ENCODE data around the gene MCM10. TPM values are rescaled to one million over a fixed set of nuclear protein-coding genes. Genes with fewer than 3 reads are reported as not detected.

Gene MCM10
- polyA plus RNA-seq, 1 donor from 2014 or later: 0.63 TPM

DNA sequence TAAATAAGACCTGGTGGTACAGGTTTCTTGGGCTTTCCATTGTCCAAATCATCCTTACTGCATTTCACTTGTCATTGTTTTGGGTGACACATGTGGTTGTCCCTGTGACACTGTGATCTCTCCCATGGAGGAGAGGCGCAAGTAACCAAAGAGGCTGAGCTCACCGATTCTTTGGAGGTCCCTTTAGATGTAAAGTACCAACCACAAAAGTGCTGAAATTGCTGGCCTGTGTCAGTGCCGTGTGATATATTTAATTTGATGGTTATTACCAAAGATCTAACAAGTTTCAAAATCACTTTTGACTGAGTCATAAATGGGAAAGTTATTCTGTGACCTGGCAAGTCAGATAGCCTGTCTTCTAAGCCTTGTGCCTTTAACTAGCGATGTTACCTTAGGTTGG is 19.4 kb downstream of the MCM10 start:
- Histone ChIP-seq H4K20me1 (ENCODE audit: insufficient read depth) (no peaks in the 10 kb centered on the region), H3K36me3 (ENCODE audit: insufficient read depth, low read length) (no peaks in the 10 kb centered on the region), H3F3A (ENCODE audit: insufficient read depth, low read length, poor library complexity, severe bottlenecking) (no peaks in the 10 kb centered on the region), H3K79me2 (replicated peaks; ENCODE audit: insufficient read depth, low read length) (no peaks in the 10 kb centered on the region), H3K9ac (ENCODE audit: low read length) (no peak overlapping the region), H2AFZ (ENCODE audit: low read depth, low read length) (no peak overlapping the region), H3K27ac (ENCODE audit: low read length) (no peak overlapping the region), H3K9me3 (ENCODE audit: low read length) (no peaks in the 10 kb centered on the region), H3K9me2 (ENCODE audit: insufficient read depth, low read length) (no peaks in the 10 kb centered on the region), H3K4me2 (ENCODE audit: low read length) (no peak overlapping the region), H3K4me3 (ENCODE audit: low read length) (no peak overlapping the region), H3K27me3 (ENCODE audit: insufficient read depth, low read depth, low read length) (no peaks in the 10 kb centered on the region)
- TF ChIP-seq EZH2 (IDR thresholded peaks at IDR 0.05; ENCODE audit: borderline replicate concordance, insufficient read depth, low read length, poor library complexity, severe bottlenecking): no peak
- no peak for TF ChIP-seq TAF1 (IDR thresholded peaks at IDR 0.05; ENCODE audit: low read depth)
- TF ChIP-seq EP300 (conservative IDR thresholded peaks at IDR 0.05; ENCODE audit: poor library complexity, severe bottlenecking): no peak
- no peak for TF ChIP-seq POLR2AphosphoS5 (IDR thresholded peaks at IDR 0.05)
- TF ChIP-seq, protein P1, sequence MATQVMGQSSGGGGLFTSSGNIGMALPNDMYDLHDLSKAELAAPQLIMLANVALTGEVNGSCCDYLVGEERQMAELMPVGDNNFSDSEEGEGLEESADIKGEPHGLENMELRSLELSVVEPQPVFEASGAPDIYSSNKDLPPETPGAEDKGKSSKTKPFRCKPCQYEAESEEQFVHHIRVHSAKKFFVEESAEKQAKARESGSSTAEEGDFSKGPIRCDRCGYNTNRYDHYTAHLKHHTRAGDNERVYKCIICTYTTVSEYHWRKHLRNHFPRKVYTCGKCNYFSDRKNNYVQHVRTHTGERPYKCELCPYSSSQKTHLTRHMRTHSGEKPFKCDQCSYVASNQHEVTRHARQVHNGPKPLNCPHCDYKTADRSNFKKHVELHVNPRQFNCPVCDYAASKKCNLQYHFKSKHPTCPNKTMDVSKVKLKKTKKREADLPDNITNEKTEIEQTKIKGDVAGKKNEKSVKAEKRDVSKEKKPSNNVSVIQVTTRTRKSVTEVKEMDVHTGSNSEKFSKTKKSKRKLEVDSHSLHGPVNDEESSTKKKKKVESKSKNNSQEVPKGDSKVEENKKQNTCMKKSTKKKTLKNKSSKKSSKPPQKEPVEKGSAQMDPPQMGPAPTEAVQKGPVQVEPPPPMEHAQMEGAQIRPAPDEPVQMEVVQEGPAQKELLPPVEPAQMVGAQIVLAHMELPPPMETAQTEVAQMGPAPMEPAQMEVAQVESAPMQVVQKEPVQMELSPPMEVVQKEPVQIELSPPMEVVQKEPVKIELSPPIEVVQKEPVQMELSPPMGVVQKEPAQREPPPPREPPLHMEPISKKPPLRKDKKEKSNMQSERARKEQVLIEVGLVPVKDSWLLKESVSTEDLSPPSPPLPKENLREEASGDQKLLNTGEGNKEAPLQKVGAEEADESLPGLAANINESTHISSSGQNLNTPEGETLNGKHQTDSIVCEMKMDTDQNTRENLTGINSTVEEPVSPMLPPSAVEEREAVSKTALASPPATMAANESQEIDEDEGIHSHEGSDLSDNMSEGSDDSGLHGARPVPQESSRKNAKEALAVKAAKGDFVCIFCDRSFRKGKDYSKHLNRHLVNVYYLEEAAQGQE (IDR thresholded peaks at IDR 0.05; ENCODE audit: borderline replicate concordance): no peak
- TF ChIP-seq, protein P2, sequence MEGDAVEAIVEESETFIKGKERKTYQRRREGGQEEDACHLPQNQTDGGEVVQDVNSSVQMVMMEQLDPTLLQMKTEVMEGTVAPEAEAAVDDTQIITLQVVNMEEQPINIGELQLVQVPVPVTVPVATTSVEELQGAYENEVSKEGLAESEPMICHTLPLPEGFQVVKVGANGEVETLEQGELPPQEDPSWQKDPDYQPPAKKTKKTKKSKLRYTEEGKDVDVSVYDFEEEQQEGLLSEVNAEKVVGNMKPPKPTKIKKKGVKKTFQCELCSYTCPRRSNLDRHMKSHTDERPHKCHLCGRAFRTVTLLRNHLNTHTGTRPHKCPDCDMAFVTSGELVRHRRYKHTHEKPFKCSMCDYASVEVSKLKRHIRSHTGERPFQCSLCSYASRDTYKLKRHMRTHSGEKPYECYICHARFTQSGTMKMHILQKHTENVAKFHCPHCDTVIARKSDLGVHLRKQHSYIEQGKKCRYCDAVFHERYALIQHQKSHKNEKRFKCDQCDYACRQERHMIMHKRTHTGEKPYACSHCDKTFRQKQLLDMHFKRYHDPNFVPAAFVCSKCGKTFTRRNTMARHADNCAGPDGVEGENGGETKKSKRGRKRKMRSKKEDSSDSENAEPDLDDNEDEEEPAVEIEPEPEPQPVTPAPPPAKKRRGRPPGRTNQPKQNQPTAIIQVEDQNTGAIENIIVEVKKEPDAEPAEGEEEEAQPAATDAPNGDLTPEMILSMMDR (IDR thresholded peaks at IDR 0.05; ENCODE audit: poor library complexity, severe bottlenecking): no peak
- TF ChIP-seq SMC3 (conservative IDR thresholded peaks at IDR 0.05; ENCODE audit: poor library complexity): no peak
- no peak for TF ChIP-seq MXI1 (conservative IDR thresholded peaks at IDR 0.05; ENCODE audit: poor library complexity, severe bottlenecking)
- TF ChIP-seq RAD21 (conservative IDR thresholded peaks at IDR 0.05): no peak

DNA sequence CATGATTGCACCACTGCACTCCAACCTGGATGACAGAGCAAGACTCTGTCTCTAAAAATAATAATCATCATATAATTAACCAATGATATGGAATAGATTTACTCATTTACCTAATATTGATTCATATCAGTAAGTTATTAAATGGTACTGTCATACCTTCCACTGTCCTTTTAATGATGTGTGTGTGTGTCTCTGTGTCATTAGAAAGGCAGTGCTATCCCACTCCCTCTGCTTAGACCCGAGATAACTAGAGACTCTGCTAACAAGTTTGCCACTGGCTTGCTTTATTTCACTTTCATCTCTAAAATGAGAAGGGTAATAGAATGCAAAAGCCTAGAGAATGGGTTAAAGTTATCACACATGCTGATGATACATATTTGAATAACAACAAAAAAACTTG is 21.1 kb downstream of the MCM10 start:
- Histone ChIP-seq H3K4me2 (ENCODE audit: low read length) (no peak overlapping the region), H4K20me1 (ENCODE audit: insufficient read depth) (no peaks in the 10 kb centered on the region), H3F3A (ENCODE audit: insufficient read depth, low read length, poor library complexity, severe bottlenecking) (no peaks in the 10 kb centered on the region), H3K9ac (ENCODE audit: low read length) (no peak overlapping the region), H2AFZ (ENCODE audit: low read depth, low read length) (no peak overlapping the region), H3K4me3 (ENCODE audit: low read length) (no peak overlapping the region), H3K79me2 (replicated peaks; ENCODE audit: insufficient read depth, low read length) (no peaks in the 10 kb centered on the region), H3K9me2 (ENCODE audit: insufficient read depth, low read length) (no peaks in the 10 kb centered on the region), H3K27ac (ENCODE audit: low read length) (no peak overlapping the region), H3K36me3 (ENCODE audit: insufficient read depth, low read length) (no peaks in the 10 kb centered on the region), H3K27me3 (ENCODE audit: insufficient read depth, low read depth, low read length) (no peaks in the 10 kb centered on the region), H3K9me3 (ENCODE audit: low read length) (no peaks in the 10 kb centered on the region)
- TF ChIP-seq EZH2 (IDR thresholded peaks at IDR 0.05; ENCODE audit: borderline replicate concordance, insufficient read depth, low read length, poor library complexity, severe bottlenecking) (no peak), TAF1 (IDR thresholded peaks at IDR 0.05; ENCODE audit: low read depth) (no peak), SMC3 (conservative IDR thresholded peaks at IDR 0.05; ENCODE audit: poor library complexity) (no peak), RAD21 (conservative IDR thresholded peaks at IDR 0.05) (no peak), EP300 (conservative IDR thresholded peaks at IDR 0.05; ENCODE audit: poor library complexity, severe bottlenecking) (no peak), POLR2AphosphoS5 (IDR thresholded peaks at IDR 0.05) (no peak), MXI1 (conservative IDR thresholded peaks at IDR 0.05; ENCODE audit: poor library complexity, severe bottlenecking) (no peak)
- TF ChIP-seq, protein P1 (IDR thresholded peaks at IDR 0.05; ENCODE audit: borderline replicate concordance): no peak
- TF ChIP-seq, protein P2 (IDR thresholded peaks at IDR 0.05; ENCODE audit: poor library complexity, severe bottlenecking): no peak

All from neural cell (in vitro differentiated cells).